ENCODE results near the gene ADCY9. TPM values are rescaled to one million over a fixed set of nuclear protein-coding genes. Genes with fewer than 3 reads are reported as not detected.
"Not testable (repeated sequence)": the region's sequence is repeated elsewhere in the genome, so short reads cannot be mapped to it uniquely, and the experiment has no call there.

Gene ADCY9
- total RNA-seq, 1 donor from 2014 or later, result 26.9 TPM

DNA sequence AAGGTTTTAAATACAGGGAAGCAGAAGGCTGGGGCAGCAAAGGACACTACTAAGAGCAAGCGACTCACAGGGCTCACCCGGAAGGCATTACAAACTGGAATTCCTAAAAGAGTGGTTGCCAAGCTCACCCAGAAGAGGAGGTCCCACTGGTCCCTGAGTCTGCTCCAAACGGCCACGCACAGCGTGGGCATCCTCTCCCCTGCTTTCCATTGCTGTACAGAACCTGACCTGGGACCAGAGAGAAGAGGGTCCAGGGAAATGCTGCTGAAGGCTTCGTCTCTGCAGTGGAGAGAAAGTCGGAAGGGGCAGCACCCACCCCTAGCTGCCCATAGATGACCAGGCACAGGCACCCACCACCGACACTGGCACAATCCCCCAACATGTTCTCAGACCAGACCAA, 67.2 kb downstream of the ADCY9 start:
- TF ChIP-seq, protein P1, sequence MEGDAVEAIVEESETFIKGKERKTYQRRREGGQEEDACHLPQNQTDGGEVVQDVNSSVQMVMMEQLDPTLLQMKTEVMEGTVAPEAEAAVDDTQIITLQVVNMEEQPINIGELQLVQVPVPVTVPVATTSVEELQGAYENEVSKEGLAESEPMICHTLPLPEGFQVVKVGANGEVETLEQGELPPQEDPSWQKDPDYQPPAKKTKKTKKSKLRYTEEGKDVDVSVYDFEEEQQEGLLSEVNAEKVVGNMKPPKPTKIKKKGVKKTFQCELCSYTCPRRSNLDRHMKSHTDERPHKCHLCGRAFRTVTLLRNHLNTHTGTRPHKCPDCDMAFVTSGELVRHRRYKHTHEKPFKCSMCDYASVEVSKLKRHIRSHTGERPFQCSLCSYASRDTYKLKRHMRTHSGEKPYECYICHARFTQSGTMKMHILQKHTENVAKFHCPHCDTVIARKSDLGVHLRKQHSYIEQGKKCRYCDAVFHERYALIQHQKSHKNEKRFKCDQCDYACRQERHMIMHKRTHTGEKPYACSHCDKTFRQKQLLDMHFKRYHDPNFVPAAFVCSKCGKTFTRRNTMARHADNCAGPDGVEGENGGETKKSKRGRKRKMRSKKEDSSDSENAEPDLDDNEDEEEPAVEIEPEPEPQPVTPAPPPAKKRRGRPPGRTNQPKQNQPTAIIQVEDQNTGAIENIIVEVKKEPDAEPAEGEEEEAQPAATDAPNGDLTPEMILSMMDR (IDR thresholded peaks at IDR 0.05), result no peak
- Mint-ChIP-seq H3K27me3 (ENCODE audit: unreplicated experiment) (no peaks in the 10 kb centered on the region), H3K9me3 (ENCODE audit: unreplicated experiment) (no peaks in the 10 kb centered on the region), H3K36me3 (ENCODE audit: unreplicated experiment) (peaks cover 2% of the 10 kb centered on the region), H3K27ac (ENCODE audit: unreplicated experiment) (no peak overlapping the region), H3K4me1 (ENCODE audit: unreplicated experiment) (peaks cover 29% of the 10 kb centered on the region), H3K4me3 (ENCODE audit: unreplicated experiment) (no peak overlapping the region)
- DNase-seq (ENCODE audit: extremely low spot score, unreplicated experiment), result no peak

- Mint-ChIP-seq H3K36me3 (ENCODE audit: unreplicated experiment) (peaks cover 2% of the 10 kb centered on the region), H3K27me3 (ENCODE audit: unreplicated experiment) (no peaks in the 10 kb centered on the region), H3K9me3 (ENCODE audit: unreplicated experiment) (no peaks in the 10 kb centered on the region), H3K4me3 (ENCODE audit: unreplicated experiment) (no peak overlapping the region), H3K4me1 (ENCODE audit: unreplicated experiment) (peaks cover 24% of the 10 kb centered on the region), H3K27ac (ENCODE audit: unreplicated experiment) (no peak overlapping the region)
- TF ChIP-seq, protein P1 (IDR thresholded peaks at IDR 0.05), result no peak
- DNase-seq (ENCODE audit: extremely low spot score, unreplicated experiment), result no peak
These were observed 67.8 kb downstream of the ADCY9 start for GRCh38 chr16:4048481-4048880.

- Mint-ChIP-seq H3K4me3 (ENCODE audit: unreplicated experiment) (no peak overlapping the region), H3K27me3 (ENCODE audit: unreplicated experiment) (no peaks in the 10 kb centered on the region), H3K9me3 (ENCODE audit: unreplicated experiment) (no peaks in the 10 kb centered on the region), H3K36me3 (ENCODE audit: unreplicated experiment) (peaks cover 2% of the 10 kb centered on the region), H3K4me1 (ENCODE audit: unreplicated experiment) (peaks cover 6% of the 10 kb centered on the region), H3K27ac (ENCODE audit: unreplicated experiment) (no peak overlapping the region)
- no peak for DNase-seq (ENCODE audit: extremely low spot score, unreplicated experiment)
- TF ChIP-seq, protein P1 (IDR thresholded peaks at IDR 0.05), result no peak
These were observed 70.0 kb downstream of the ADCY9 start for GRCh38 chr16:4046221-4046620.

DNA sequence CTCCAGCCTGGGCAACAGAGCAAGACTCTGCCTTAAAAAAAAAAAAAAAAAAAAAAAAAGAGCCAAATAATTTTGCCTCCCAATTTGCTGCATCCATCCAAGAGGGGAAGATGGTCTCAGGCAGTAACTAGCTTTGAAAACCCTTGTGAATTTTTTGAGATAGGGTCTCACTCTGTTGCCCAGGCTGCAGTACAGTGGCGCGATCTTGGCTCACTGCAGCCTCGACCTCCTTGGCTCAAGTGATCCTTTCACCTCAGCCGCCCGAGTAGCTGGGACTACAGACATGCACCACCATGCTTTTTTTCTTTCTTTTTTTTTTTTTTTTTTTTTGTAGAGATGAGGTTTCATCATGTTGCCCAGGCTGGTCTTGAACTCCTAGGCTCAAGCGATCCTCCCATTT, 70.7 kb downstream of the ADCY9 start:
- H3K27me3 Mint-ChIP-seq (ENCODE audit: unreplicated experiment); DNase-seq (ENCODE audit: extremely low spot score, unreplicated experiment); H3K4me1 Mint-ChIP-seq (ENCODE audit: unreplicated experiment); H3K36me3 Mint-ChIP-seq (ENCODE audit: unreplicated experiment); H3K9me3 Mint-ChIP-seq (ENCODE audit: unreplicated experiment); H3K27ac Mint-ChIP-seq (ENCODE audit: unreplicated experiment); H3K4me3 Mint-ChIP-seq (ENCODE audit: unreplicated experiment): not testable (repeated sequence)

DNA sequence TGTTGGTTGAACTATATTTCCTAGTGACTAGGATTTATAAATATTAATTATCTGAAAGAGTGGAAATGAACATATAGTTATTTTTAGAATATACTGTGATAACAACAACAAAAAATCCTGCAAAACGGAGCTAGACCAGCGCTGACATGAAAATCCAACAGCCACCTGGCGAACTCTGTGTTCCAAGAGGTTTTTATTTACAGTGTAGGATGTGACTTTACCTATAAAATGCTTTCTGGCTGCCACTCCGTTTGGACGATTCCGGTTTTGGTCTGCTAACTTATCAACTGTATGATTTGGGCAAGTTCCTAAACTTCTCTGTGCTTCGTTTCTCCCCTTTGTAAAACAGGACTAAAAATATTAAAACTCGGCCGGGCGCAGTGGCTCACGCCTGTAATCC, 73.7 kb downstream of the ADCY9 start:
- no peak for DNase-seq (ENCODE audit: extremely low spot score, unreplicated experiment)
- Mint-ChIP-seq H3K4me3 (ENCODE audit: unreplicated experiment) (no peak overlapping the region), H3K27me3 (ENCODE audit: unreplicated experiment) (no peaks in the 10 kb centered on the region), H3K4me1 (ENCODE audit: unreplicated experiment) (peaks cover 5% of the 10 kb centered on the region), H3K27ac (ENCODE audit: unreplicated experiment) (no peak overlapping the region), H3K36me3 (ENCODE audit: unreplicated experiment) (no peaks in the 10 kb centered on the region), H3K9me3 (ENCODE audit: unreplicated experiment) (no peaks in the 10 kb centered on the region)
- TF ChIP-seq, protein P1 (IDR thresholded peaks at IDR 0.05), result no peak

GRCh38 chr16:4038448-4038847, 77.8 kb downstream of the ADCY9 start:
- TF ChIP-seq, protein P1 (IDR thresholded peaks at IDR 0.05), result no peak
- Mint-ChIP-seq H3K27ac (ENCODE audit: unreplicated experiment) (no peak overlapping the region), H3K4me1 (ENCODE audit: unreplicated experiment) (peaks cover 5% of the 10 kb centered on the region), H3K36me3 (ENCODE audit: unreplicated experiment) (no peaks in the 10 kb centered on the region), H3K27me3 (ENCODE audit: unreplicated experiment) (no peaks in the 10 kb centered on the region), H3K4me3 (ENCODE audit: unreplicated experiment) (no peak overlapping the region), H3K9me3 (ENCODE audit: unreplicated experiment) (no peaks in the 10 kb centered on the region)
- DNase-seq (ENCODE audit: extremely low spot score, unreplicated experiment), result no peak

DNA sequence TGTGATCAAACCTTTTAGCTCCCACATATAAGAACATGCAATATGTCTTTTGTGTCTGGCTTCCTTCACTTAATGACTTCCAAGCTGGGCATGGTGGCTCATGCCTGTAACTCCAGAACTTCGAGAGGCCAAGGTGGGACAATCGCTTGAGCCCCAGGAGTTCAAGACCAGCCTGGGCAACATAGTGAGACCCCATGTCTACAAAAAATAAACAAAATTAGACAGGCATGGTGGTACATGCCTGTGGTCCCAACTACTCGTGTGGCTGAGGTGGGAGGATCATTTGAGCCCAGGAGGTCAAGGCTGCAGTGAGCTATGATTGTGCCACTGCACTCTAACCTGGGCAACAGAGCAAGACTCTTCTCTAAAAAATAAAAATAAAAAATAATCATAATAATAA, 79.3 kb downstream of the ADCY9 start:
- H3K9me3 Mint-ChIP-seq (ENCODE audit: unreplicated experiment); H3K36me3 Mint-ChIP-seq (ENCODE audit: unreplicated experiment); H3K4me3 Mint-ChIP-seq (ENCODE audit: unreplicated experiment); H3K27me3 Mint-ChIP-seq (ENCODE audit: unreplicated experiment); DNase-seq (ENCODE audit: extremely low spot score, unreplicated experiment); H3K4me1 Mint-ChIP-seq (ENCODE audit: unreplicated experiment); H3K27ac Mint-ChIP-seq (ENCODE audit: unreplicated experiment): not testable (repeated sequence)
